HG03025 (cell line): ENCODE measurements around the gene NFIX.

Experiments used
- ATAC-seq: cut with Tn5 transposase; IDR thresholded peaks from one replicate; pipeline ENCODE4 v1.9.1; 2021; ENCODE audit warnings: mild to moderate bottlenecking, moderate library complexity; ENCODE audit not compliant: unreplicated experiment, low FRiP score

Gene NFIX

GRCh38 chr19:13006431-13007281 is 11.4 kb downstream of the NFIX start:
- ATAC-seq: no peak

- no peak for ATAC-seq
Observed at GRCh38 chr19:13007292-13008045, 12.2 kb downstream of the NFIX start.

DNA sequence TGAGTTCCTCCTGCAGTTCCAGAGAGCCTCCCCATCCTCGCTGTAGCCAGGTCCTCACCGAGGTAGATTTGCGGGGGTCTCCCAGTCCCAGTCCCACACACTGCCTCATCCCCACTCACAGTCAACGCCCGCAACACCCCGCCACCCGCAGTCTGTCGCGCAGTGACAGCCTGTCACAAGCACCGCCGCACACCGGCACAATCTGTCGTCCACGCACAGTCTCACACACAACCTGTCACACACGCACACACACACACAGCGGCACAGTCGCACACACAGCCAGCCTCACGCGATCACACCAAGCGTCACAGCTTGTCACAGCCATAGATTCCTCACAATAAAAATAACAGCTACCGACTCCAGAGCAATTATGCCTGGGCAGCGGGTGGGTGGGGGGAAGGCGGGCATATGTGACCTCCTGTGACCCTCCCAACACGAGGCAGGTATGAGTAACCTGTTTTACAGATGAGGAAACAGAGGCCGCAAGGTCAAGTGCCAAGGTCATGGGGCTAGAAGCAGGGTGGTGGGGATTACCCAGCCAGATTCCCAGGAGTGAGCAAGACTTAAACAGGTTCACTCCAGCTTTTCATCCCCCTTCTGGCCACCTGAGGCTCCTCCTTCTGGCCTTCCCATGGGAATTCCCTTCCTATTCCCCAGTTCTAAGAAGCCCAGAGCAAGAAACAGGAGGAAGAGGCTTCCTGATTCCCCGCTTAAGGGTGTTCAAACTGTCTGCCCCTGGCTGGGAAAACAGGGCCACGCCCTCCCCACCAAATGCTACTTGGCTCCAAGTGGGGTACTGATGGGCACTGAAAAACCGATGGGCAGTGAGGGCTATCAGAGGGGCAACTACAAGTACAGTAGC is 13.9 kb downstream of the NFIX start:
- no peak for ATAC-seq

DNA sequence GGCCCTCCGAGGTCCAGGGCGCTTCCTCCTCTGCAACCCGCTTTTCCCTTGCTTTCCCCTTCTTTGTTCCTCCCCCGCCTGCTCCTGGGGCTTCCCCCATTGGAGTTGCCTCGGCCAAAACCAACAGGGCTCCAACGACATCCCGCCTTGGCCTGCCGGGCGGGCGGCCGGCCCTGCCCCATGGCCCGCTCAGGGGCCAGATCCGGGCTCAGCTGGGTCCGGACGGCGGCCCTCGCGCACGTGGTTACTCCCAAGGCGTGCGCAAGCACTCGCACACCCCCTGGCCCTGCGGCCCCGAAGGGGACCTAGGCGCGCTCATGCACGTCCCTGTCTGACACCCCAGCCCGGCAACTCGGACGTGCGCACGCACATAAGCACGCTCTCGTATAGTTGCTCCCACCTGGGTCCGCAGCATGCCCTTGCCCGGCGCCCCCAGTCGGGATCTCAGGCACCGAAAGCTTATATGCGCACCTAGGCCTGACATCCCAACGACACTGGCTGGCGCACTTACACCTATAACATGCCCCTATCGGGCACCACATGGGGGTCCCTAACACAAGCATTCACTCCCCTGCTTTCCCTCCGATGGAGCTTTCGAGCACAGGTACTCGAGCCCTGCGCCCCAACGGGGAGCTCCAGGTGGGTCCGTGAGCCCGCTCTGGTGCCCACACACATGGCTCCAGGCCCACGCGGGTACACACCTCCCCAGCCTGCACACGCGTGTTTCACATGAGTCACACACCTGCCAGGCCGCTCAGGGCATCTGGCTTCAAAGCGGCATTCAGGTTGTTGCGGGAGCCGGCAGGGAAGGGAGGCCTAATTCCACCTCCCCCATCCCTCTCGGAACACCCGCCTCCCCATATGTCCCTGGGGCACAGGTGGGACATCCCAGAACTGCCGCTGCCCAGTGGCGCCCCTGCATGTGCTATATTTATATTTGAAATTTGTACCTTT is 15.0 kb downstream of the NFIX start:
- ATAC-seq: no peak

GRCh38 chr19:13010992-13011652 is 15.8 kb downstream of the NFIX start:
- no peak for ATAC-seq

- ATAC-seq: no peak
Observed at GRCh38 chr19:13011653-13012389, 16.5 kb downstream of the NFIX start.

- no peak for ATAC-seq
Observed at GRCh38 chr19:13012390-13012689, 17.1 kb downstream of the NFIX start.

GRCh38 chr19:13012690-13013608 is 17.7 kb downstream of the NFIX start:
- no peak for ATAC-seq

DNA sequence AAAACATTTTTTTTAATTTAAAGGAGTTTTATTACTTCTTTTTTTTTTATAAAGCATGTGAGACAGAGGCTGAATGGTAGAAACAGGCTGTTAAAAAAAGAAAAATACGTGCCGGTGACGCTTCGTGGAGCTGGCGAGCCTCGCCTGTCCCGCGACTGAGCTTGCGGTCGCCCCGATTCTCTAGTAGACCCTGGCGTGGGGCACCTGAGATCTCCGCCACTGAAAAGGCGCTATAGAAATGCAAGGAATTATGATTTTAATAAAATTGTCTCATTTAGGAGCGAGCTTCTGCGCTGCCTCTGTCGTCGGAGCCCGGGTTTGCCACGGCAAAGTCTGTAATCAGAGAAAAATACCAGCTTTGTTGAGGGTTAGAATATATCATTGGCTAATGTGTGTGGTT is 18.4 kb downstream of the NFIX start:
- ATAC-seq: no peak

- no peak for ATAC-seq
Observed at GRCh38 chr19:13014101-13014920, 19.0 kb downstream of the NFIX start.

- ATAC-seq: no peak
Observed at GRCh38 chr19:13014921-13015280, 19.6 kb downstream of the NFIX start.

DNA sequence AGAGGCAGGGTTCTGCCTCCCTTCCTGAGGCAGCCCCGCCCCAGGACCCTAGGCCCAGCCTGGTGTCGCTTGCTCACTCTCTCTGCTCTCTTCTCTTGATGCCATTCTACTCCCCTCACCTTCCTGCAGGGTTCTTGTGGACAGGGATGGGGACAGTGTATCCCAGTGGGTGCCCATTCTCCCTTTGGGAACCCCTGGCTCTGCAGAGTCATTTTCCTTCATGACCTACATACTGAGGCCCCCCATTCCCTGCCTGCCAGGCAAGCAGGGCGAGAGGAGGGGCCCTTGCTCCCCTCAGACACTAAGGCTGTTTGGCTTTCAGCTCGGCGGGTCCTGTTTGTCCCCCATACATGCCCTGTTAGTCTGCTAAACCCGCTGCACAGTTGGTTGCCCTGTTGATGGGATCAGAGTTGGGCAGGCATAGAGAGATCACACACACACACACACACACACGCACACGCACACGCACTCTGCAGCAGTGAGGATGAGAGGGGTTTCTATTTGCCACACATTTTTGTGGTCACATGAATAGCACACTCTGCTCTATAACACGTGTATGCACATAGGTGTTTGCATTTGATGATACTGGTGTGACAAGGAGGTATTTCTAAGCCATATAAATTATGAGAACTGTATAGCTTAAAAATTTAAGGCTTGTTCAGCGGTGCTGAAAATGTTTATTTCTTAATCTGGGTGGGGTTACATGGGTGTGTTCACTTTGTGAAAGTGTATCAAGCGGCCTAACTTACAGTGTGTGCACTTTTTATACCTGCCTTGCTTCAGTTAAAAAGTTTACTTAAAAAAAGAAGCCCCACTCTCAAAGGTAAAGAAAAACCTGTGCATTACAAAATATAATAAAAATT is 20.3 kb downstream of the NFIX start:
- no peak for ATAC-seq

GRCh38 chr19:13016245-13016627 is 21.0 kb downstream of the NFIX start:
- no peak for ATAC-seq

- no peak for ATAC-seq
Observed at GRCh38 chr19:13016628-13017305, 21.5 kb downstream of the NFIX start.

- no peak for ATAC-seq
Observed at GRCh38 chr19:13017306-13018034, 22.2 kb downstream of the NFIX start.
